GM12891 (cell line): ENCODE results near the gene FHIT.
A peak's percentile ranks its signal among the peaks of the same experiment; 100 is the strongest.
"Not testable (repeated sequence)": the region's sequence is repeated elsewhere in the genome, so short reads cannot be mapped to it uniquely, and the experiment has no call there.

Experiments
- DNase-seq: peaks from one replicate; pipeline ENCODE4 v3.0.0; 2011; ENCODE audit warnings: low spot score; ENCODE audit not compliant: insufficient read length
- FAIRE-seq: peaks from 2 replicates; lab custom pipeline; 2011; peaks lifted over from hg19 to GRCh38; lab: Jason Lieb, UNC
- PAX5 ChIP-seq: IDR thresholded peaks from 2 replicates; pipeline ENCODE4 v1.6.1; 2011; ENCODE audit warnings: low read length, moderate library complexity, mild to moderate bottlenecking; ENCODE audit not compliant: insufficient read depth, severe bottlenecking
- POLR2A ChIP-seq: IDR thresholded peaks from 2 replicates; pipeline ENCODE4 v1.6.1; 2011; ENCODE audit warnings: low read depth, low read length, control low read depth
- POLR2AphosphoS5 ChIP-seq: IDR thresholded peaks from 2 replicates; pipeline ENCODE4 v1.6.1; 2011; ENCODE audit warnings: low read depth, low read length, control low read depth
- POU2F2 ChIP-seq: IDR thresholded peaks from 2 replicates; pipeline ENCODE4 v1.6.1; 2011; ENCODE audit warnings: low read depth, mild to moderate bottlenecking, control low read depth, low read length, moderate library complexity
- SPI1 ChIP-seq: IDR thresholded peaks from 2 replicates; pipeline ENCODE4 v1.6.1; 2011; ENCODE audit warnings: low read depth, low read length, control low read depth
- TAF1 ChIP-seq: IDR thresholded peaks from 2 replicates; pipeline ENCODE4 v1.6.1; 2011; ENCODE audit warnings: low read depth, low read length, control low read depth

FHIT gene

DNA sequence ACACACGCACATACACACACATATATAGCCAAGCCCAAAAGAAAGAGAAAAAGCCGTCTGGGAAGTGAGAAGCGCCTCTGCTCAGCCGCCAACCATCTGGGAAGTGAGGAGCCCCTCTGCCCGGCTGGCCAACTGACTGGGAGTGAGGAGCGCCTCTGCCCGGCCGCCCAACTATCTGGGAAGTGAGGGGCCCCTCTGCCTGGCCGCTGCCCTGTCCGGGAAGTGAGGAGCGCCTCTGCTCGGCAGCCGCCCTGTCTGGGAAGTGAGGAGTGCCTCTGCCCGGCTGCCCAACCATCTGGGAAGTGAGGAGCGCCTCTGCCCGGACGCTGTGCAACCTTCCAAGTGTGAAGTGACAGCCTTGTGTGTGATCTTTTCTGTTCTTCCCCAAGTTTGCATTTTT is 49.2 kb downstream of the FHIT start:
- no peak for TF ChIP-seq PAX5
- no peak for TF ChIP-seq POLR2AphosphoS5
- no peak for TF ChIP-seq TAF1
- no peak for TF ChIP-seq POU2F2
- TF ChIP-seq POLR2A, result no peak
- TF ChIP-seq SPI1, result no peak
- DNase-seq (no peak), FAIRE-seq (no peak)

DNA sequence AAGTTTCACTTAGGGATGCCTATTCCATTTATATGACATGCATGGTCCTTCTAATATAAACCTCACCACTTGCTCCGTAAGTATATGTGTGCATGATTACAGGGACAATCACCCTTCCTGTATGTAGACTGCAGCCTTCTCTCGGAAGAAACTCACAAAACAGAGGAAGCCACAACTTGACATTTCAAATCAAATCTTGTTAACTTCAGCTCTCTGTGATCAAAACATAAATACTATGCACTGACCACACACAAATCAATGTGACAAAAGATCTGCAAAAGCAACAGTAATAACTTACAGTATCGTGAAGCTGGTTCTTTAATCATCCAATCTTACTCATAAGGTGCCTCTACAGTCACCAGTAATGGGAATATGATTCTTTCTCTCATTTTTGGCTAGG is 50.2 kb downstream of the FHIT start:
- DNase-seq, result no peak
- FAIRE-seq, result peak; percentile 40
- TF ChIP-seq SPI1, result no peak
- TF ChIP-seq POLR2AphosphoS5, result no peak
- no peak for TF ChIP-seq TAF1

DNA sequence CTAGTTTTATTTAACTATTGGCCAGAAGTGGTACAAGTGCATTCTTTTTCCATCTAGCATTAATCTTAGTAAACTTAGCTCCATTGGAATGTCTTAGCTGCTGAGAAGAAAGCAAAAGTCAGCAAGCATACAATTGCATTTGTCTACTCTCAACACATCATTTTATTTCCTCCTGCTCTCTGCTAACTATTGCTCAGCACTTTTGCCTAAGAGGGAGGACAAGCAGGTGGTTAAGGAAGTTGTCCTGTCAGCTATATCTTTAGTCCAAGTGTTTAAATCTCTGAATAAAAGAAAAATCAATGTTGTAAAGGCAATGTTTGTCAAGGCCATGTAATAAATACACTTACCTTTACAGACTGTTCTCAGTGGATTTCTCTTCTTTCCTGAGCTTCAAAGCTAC is 51.0 kb downstream of the FHIT start:
- no peak for TF ChIP-seq PAX5
- no peak for TF ChIP-seq POU2F2
- FAIRE-seq (no peak), DNase-seq (no peak)

DNA sequence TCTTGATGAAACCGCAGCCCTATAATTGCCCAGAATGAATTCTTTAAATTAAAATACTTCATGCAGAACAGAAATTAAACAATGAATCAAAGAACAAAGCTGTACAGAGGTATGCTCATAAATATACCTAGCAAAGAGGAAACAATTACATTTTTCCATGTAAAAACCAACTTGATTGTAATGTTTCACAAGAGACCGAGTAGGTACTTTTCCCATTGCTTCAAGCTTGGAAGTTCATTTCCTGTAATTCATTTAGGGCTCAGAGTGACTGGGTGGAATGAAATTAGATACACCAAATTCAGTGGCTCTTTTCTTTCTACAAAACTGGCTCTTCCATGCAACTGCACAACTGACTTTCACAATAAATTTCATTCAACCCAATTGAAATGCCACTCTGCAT is 51.4 kb downstream of the FHIT start:
- TF ChIP-seq POU2F2 (no peak), TAF1 (no peak), POLR2AphosphoS5 (no peak), POLR2A (no peak), SPI1 (no peak)
- FAIRE-seq, result no peak
- no peak for DNase-seq

DNA sequence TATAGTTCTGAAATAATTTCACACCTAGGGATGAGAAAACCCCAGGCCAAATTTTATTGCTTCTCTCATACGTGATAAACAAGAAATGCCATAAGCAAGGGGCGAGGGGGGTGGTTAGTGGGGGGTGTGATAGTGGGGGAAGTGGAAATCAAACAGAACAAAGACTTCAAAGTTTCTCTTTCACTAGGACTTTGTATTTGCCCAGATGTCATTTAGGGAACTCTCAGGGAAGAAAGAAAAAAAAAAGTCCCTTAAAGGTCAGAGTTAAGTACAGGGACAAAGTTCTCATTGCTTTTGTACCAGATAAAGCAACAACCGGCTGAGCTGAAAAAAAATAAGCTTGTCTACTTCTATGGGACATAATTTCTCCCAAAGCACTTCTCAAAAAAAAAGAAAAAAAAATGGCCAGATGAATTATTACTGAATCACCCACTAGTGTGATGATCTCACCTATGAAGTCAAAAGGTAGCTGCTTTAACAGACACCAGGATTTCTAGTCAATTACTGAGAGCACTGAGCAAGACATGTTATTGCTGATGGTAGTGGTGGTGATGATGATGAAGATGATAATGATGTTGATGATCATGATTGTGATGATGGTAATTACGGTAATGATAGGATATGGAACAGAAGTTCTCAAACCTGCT is 56.2 kb downstream of the FHIT start:
- FAIRE-seq (no peak), DNase-seq (no peak)
- no peak for TF ChIP-seq POU2F2
- TF ChIP-seq POLR2AphosphoS5, result no peak
- no peak for TF ChIP-seq POLR2A
- TF ChIP-seq PAX5, result no peak
- no peak for TF ChIP-seq TAF1
- TF ChIP-seq SPI1, result no peak

DNA sequence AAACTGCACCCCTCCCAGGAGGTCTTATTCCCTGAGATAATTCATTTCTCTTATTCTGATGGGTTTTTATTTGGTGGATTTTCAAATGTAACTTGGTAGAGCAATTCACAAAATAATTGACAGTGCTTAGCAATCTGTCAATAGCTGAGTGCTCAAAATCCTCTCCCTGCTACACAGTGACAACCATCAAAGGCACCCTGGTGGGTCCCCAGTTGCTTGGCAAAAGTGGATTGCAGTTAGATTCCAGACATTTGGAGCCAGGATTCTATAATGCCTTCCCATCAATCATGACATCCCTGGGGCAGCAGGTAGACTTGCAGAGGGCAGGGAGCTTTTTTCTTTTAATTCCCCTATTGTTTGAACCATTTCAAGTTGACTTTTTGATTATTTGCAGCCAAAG is 59.0 kb downstream of the FHIT start:
- DNase-seq (no peak), FAIRE-seq (no peak)
- TF ChIP-seq POLR2AphosphoS5 (no peak), TAF1 (no peak), PAX5 (no peak), POLR2A (no peak), POU2F2 (no peak), SPI1 (no peak)

DNA sequence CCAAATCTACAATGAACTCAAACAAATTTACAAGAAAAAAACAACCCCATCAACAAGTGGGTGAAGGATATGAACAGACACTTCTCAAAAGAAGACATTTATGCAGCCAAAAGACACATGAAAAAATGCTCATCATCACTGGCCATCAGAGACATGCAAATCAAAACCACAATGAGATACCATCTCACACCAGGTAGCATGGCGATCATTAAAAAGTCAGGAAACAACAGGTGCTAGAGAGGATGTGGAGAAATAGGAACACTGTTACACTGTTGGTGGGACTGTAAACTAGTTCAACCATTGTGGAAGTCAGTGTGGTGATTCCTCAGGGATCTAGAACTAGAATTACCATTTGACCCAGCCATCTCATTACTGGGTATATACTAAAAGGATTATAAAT is 61.0 kb downstream of the FHIT start:
- not testable (repeated sequence) for FAIRE-seq, DNase-seq

DNA sequence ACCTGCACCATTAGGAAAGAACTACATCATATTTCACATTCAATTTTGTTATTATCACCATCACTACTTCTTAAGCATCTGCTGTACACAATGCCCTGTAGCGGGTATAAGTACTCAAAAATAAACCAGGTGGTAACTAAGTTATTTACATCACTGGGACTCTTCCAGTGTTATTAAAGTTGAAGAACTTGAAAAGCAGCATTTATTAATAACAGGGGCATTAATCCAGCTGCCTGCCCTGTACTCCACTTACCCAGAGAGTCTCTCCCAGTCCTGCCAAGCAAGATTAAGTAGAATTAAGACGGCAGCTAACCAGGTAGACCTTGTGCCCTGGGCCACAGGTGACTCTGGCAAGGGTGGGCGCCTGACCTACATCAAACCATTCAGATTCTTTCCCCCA is 65.2 kb downstream of the FHIT start:
- FAIRE-seq (no peak), DNase-seq (no peak)

DNA sequence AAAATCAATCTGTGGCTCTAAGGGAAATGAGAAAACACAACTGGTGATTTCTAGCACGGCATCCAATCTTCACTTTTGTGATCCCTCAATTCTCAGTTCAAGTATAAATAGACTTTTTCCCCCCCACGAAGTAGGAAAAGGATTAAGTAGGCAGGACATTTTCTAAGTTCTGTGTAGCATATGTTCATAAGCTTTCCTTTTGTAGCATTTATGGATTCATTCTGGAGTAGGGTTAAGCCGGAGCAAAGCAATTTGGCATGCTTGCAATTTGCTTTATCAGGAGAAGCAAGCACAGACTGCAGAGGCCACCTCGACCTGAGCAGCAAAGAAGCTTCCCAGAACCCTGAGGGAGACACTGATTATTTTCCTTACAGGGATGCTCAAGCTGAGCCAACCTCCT is 66.3 kb downstream of the FHIT start:
- DNase-seq, result no peak
- TF ChIP-seq PAX5, result no peak
- TF ChIP-seq TAF1, result no peak
- TF ChIP-seq POLR2A, result no peak
- TF ChIP-seq SPI1, result no peak
- TF ChIP-seq POU2F2, result no peak
- no peak for TF ChIP-seq POLR2AphosphoS5
- no peak for FAIRE-seq

More for the DNA sequence above, 65.2 kb downstream of the FHIT start:
- TF ChIP-seq TAF1 (no peak), SPI1 (no peak), POU2F2 (no peak), PAX5 (no peak), POLR2A (no peak), POLR2AphosphoS5 (no peak)

DNA sequence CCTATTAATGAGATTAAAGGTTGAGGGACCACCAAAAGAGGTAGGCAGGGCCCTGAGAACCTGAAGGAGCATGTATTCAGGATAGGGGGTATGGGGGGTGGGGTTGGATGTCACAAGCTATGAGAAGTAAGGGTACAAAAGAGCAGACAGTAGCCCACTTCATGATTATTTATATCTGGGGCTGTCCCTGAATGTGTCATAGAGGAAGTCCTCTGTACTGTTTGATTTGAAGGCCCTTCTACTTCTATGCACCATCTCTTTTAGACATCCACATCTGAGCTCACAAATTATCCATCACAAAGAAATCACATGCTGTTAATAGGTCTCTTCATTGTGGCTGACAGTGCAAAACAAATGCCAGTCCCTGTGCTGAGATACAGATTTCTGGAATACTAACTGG is 68.6 kb downstream of the FHIT start:
- TF ChIP-seq SPI1 (peak; percentile 70), POLR2A (no peak)
- peak; percentile 59 for FAIRE-seq
- DNase-seq, result no peak

DNA sequence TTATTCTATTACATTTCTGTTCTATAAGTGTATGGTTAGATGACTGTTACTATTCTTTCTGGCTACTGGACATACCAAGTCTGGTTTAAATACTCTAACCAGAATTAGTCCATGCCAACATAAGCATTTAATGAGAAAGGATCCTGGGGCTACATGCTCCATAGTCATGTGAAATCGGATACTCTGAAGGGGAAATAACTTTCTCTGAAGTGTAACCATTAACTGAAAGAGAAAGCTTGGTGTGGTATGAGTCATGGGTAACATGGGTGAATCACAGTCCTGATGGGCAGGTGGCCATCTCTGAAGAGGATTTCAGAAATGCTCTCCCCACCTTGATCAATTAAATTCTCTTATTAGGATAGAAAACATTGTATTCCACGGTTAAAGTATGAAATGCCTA is 69.4 kb downstream of the FHIT start:
- TF ChIP-seq SPI1, result no peak
- TF ChIP-seq POLR2A, result no peak
- no peak for TF ChIP-seq POLR2AphosphoS5
- TF ChIP-seq POU2F2, result no peak
- TF ChIP-seq PAX5, result no peak
- no peak for TF ChIP-seq TAF1
- DNase-seq (peak; percentile 31), FAIRE-seq (peak; percentile 85)
